B cell (primary cell): ENCODE measurements around the gene ACTRT3.
"Not testable (repeated sequence)": the region's sequence is repeated elsewhere in the genome, so short reads cannot be mapped to it uniquely, and the experiment has no call there.

Experiments
- EZH2 ChIP-seq: IDR thresholded peaks from 2 replicates; pipeline ENCODE4 v1.6.1; 2012; ENCODE audit warnings: borderline replicate concordance, low read depth, mild to moderate bottlenecking, moderate library complexity, low read length; ENCODE audit not compliant: insufficient read depth, poor library complexity, severe bottlenecking
- TF ChIP-seq, protein P1 (sequence below): fragments of 200-600 bp; IDR thresholded peaks from one replicate; pipeline ENCODE4 v1.8.0; 2022; ENCODE audit warnings: antibody characterized with exemption, mild to moderate bottlenecking

GRCh38 chr3:169718415-169718814 lies 50.9 kb downstream of the ACTRT3 start:
- TF ChIP-seq, protein P1, sequence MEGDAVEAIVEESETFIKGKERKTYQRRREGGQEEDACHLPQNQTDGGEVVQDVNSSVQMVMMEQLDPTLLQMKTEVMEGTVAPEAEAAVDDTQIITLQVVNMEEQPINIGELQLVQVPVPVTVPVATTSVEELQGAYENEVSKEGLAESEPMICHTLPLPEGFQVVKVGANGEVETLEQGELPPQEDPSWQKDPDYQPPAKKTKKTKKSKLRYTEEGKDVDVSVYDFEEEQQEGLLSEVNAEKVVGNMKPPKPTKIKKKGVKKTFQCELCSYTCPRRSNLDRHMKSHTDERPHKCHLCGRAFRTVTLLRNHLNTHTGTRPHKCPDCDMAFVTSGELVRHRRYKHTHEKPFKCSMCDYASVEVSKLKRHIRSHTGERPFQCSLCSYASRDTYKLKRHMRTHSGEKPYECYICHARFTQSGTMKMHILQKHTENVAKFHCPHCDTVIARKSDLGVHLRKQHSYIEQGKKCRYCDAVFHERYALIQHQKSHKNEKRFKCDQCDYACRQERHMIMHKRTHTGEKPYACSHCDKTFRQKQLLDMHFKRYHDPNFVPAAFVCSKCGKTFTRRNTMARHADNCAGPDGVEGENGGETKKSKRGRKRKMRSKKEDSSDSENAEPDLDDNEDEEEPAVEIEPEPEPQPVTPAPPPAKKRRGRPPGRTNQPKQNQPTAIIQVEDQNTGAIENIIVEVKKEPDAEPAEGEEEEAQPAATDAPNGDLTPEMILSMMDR = not testable (repeated sequence)
- TF ChIP-seq EZH2 = not testable (repeated sequence)
